Activated naive CD4-positive, alpha-beta T cell treated with anti-CD3 and anti-CD28 coated beads, Interleukin-2, amount 50 U/mL, for 72 hours (primary cell): ENCODE results near the gene PRIM2. TPM values are rescaled to one million over a fixed set of nuclear protein-coding genes. Genes with fewer than 3 reads are reported as not detected.
"Not testable (repeated sequence)": the region's sequence is repeated elsewhere in the genome, so short reads cannot be mapped to it uniquely, and the experiment has no call there.

ENCODE experiments used
- ATAC-seq, 2 donors: fragments of 150-1000 bp; cut with Tn5 transposase; 2 replicates each; pipeline ENCODE4 v1.10.0; 2021; ENCODE audit warnings: mild to moderate bottlenecking in 2 of 2, moderate library complexity in 2 of 2
- DNase-seq, 2 donors: peaks; one replicate each; pipeline ENCODE4 v3.0.0; 2021 to 2022; ENCODE audit warnings: low spot score in 2 of 2
- H3K27ac Mint-ChIP-seq, 2 donors: one replicate each; pipeline ENCODE4 v1.8.0; 2022; ENCODE audit warnings: mild to moderate bottlenecking in 2 of 2, mixed read lengths in 2 of 2
- H3K36me3 Mint-ChIP-seq, 2 donors: one replicate each; pipeline ENCODE4 v1.8.0; 2022; ENCODE audit warnings: mixed read lengths in 2 of 2
- H3K9me3 Mint-ChIP-seq, 2 donors: one replicate each; pipeline ENCODE4 v1.8.0; 2022; ENCODE audit warnings: mixed read lengths in 2 of 2
- total RNA-seq, 2 donors: library from RNA; stranded (reverse); gene quantifications; one replicate each; pipeline ENCODE4 v1.2.3, GENCODE V29; 2022

The PRIM2 gene
- total RNA-seq, 2 donors from 2014 or later, result 45.5 to 67.6 TPM

DNA sequence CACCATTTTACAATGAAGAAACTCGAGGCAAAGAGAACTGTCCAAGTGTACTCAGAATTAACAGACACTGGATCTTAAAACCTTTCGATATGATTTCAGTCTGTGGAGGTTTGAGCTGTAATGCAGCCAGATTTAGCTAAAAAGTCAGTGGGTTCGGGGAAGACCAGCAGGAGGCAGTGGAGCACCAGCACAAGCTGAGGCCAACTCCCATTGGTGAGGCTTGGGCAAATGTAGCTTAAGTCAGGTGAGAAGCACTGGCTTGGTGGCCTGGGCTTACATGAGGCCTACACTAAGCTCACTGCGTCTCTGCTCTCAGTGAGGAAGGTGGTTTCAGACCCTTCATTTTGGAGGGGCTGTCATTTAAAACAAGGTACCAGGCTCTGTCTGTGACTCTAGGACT is 234.5 kb downstream of the PRIM2 start:
- not testable (repeated sequence) for H3K9me3 Mint-ChIP-seq, H3K27ac Mint-ChIP-seq, ATAC-seq, DNase-seq, H3K36me3 Mint-ChIP-seq

DNA sequence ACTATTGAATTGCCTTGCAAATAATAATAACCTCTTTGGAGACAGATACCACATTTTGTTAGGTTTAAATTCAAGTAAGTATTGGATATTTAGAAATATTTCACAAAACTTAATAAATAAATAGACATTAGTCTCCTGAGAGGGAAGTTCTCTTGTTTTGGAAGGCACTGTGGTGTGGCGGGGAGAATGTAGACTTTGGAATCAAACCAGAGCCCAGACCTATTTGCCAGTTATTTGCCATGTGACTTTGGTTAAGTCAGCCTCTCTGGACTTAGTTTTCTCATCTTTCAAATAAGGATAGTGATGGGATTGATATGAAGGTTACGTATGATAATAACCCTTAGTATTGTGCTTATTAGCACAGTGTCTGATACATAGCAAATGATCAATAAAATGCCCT is 240.4 kb downstream of the PRIM2 start:
- not testable (repeated sequence) for ATAC-seq, H3K9me3 Mint-ChIP-seq, DNase-seq, H3K27ac Mint-ChIP-seq, H3K36me3 Mint-ChIP-seq

DNA sequence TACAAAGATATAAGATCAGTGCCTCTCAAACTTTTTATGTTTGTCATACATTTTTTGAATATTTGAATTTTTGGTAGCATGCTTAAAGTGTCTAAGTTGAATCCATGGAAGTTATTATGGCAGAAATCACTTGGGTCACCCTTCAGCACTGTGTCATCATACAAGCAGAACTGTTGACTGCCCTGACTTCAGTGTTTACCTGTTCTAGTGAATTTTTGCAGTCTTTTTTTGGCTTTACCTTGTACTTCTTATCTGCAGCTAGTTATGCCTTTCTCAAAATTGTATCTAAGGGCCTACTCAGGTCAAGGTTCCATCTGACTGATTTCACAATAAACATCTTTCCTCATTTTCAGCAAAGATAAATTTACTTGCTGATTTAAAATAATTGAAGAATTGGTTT is 241.7 kb downstream of the PRIM2 start:
- DNase-seq, H3K27ac Mint-ChIP-seq, H3K36me3 Mint-ChIP-seq, H3K9me3 Mint-ChIP-seq, ATAC-seq: not testable (repeated sequence)

DNA sequence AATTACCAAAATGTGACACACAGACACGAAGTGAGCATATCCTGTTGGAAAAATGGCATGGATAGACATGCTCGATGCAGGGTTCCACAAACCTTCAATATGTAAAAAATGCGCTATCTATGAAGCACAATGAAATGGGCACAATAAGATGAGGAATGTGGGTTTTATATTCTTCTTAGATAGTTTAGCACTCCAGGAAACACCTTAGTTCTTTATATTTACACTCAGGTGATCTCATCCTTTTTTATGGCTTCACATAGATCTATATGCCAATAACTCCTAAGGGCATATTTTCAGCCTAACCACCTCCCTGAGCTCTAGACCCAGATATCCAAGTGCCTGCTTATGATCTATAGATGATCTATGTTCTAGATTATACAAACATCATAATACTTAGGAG is 244.8 kb downstream of the PRIM2 start:
- not testable (repeated sequence) for H3K27ac Mint-ChIP-seq, DNase-seq, H3K36me3 Mint-ChIP-seq, ATAC-seq, H3K9me3 Mint-ChIP-seq

DNA sequence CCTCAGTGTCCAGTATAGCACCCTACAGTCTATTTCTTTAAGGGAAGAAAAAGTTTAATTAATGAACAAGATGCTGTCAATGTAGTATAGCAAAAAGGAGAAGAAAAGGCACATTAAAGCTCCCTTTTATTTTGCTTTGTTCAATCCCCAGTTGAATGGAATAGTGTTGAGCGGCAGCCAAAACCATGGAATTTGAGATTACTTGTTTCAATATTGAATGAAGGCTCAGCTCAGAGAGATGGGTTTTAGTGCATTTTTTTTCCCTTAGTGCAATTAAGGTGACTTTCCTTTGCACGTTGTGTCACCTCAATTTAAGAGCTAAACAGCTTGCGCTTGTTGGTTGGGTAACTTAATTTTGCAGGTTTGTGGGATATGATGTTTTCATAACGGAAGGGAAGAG is 254.7 kb downstream of the PRIM2 start:
- ATAC-seq, DNase-seq, H3K9me3 Mint-ChIP-seq: not testable (repeated sequence)

DNA sequence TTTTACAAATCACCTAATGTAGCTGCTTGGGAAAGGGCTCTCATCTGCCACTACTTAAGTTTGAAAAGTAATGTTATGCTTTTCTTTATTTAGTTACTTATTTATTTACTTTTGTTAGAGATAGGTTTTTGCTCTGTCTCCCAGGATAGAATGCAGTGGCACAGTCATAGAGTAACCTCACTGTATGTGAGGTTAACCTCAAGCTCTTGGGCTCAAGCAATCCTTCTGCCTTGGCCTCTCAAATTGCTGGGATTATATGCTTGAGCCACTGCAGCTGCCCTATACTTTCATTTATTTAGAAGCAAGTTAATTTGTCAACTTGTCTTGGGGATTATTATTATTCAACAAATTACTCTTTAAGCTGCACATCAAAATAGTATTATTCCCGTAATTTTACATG is 255.4 kb downstream of the PRIM2 start:
- H3K36me3 Mint-ChIP-seq, result not testable (repeated sequence)

More for the DNA sequence above, 254.7 kb downstream of the PRIM2 start:
- H3K36me3 Mint-ChIP-seq, H3K27ac Mint-ChIP-seq: not testable (repeated sequence)

DNA sequence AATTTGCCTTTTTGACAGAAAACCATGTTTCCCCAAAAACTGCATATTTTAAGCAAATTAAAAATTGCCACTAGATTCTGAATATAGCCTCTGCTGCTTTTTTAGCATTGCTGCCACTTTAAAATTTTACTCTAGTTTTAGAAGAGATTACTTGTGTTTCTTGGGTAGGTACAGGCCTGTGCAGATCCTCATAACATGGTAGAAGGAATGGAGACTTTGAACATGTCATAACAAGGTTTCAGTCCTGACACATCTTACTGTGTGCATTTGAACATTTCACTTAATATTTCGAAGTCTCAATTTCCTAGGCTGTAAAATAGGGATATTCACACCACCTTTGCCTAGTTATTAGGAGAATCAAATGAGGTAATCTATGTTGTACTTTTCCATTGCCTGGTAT is 259.6 kb downstream of the PRIM2 start:
- ATAC-seq, H3K9me3 Mint-ChIP-seq, H3K27ac Mint-ChIP-seq: not testable (repeated sequence)

More for the DNA sequence above, 255.4 kb downstream of the PRIM2 start:
- DNase-seq, ATAC-seq, H3K9me3 Mint-ChIP-seq, H3K27ac Mint-ChIP-seq: not testable (repeated sequence)

DNA sequence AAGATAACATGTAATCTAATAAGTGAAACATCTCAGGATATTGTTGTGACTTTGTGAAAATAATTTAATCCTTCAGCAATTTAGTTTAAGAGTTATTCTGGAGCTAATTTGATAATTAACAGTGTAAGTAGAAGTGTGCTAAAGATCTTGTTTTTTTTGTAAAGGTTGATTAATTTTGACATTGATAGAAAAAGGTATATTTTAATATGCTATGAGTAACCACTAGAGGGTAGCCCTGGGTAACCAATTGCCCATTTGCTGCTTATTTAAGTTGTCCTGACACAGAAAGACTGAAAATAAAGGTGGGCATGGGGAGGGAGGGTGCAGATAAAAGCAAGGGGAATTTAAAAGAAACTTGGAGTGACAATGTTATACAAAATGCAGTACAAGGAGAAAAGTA is 262.1 kb downstream of the PRIM2 start:
- not testable (repeated sequence) for ATAC-seq

More for the DNA sequence above, 259.6 kb downstream of the PRIM2 start:
- H3K36me3 Mint-ChIP-seq, DNase-seq: not testable (repeated sequence)

DNA sequence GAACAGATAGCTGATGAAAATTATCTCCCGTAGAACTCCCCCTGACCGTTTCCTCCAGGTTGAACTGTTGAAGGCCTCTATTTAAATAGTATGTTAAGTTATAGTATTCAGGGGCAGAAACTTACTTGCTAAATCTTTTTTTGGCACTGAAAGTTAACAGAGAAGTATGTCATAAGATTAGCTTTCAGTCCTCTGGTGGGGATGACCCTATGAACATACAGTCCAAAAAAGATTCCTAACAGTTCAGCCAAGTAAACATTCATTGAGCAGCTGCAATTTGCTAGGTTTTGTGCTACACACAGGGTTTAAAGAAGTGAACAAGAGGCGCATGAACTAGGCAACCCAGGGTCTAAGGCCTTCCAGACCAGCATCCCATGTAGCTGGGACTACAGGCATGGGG is 264.2 kb downstream of the PRIM2 start:
- not testable (repeated sequence) for H3K9me3 Mint-ChIP-seq, H3K36me3 Mint-ChIP-seq, DNase-seq, H3K27ac Mint-ChIP-seq, ATAC-seq

More for the DNA sequence above, 262.1 kb downstream of the PRIM2 start:
- not testable (repeated sequence) for H3K9me3 Mint-ChIP-seq, H3K36me3 Mint-ChIP-seq, H3K27ac Mint-ChIP-seq, DNase-seq

DNA sequence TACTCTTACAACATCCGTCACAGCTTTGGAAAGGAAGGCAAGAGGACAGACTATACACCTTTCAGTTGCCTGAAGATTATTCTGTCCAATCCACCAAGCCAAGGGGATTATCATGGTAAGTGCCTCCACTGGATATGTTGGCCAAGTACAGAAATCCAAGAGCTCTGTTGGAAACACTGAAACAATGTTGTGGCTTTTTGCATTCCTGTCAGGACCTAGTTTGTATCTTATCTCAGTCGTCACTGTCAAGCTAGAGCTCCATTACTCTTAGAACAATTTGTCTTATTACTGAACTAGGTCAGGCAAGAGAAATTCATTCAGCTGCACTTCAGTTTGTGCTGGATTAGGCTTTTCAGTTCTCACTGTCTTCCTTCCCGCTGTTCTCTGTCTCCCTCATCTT is 283.7 kb downstream of the PRIM2 start:
- not testable (repeated sequence) for H3K9me3 Mint-ChIP-seq, DNase-seq, H3K36me3 Mint-ChIP-seq, ATAC-seq, H3K27ac Mint-ChIP-seq

DNA sequence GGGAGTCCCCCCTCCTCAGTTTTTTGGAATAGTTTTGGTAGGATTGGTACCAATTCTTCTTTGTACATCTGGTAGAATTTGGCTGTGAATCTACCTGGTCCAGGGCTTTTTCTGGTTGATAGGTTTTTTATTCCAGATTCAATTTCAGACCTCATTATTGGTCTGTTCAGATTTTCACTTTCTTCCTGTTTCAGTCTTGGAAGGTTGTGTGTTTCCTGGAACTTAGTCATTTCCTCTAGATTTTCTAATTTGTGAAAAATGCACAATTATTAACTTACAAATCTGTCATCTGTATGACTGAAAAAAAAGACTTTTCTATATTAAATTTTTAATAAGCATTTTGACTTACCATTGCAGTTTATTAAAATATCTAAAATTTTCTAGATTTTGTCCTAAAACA is 287.9 kb downstream of the PRIM2 start:
- DNase-seq, ATAC-seq, H3K27ac Mint-ChIP-seq, H3K9me3 Mint-ChIP-seq: not testable (repeated sequence)
- peaks cover 7 to 11% of the 10 kb centered on the region in 2 donors for H3K36me3 Mint-ChIP-seq

DNA sequence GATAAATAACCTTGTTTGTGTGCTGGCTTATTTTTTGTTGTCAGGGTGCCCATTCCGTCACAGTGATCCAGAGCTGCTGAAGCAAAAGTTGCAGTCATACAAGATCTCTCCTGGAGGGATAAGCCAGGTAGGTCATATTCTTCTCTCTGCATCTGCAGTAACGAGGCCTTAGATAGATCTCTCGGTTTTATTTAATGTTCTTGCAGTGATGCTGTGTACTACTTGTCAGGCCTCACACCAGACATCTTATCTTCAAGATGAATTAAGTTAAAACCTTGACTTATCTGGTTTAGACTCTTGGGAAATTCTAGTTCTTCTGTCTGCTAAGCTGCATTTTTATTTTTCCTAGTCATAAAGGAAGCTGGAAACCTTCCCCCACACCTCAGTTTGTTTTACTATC is 288.9 kb downstream of the PRIM2 start:
- not testable (repeated sequence) for DNase-seq, H3K27ac Mint-ChIP-seq, ATAC-seq, H3K9me3 Mint-ChIP-seq
- H3K36me3 Mint-ChIP-seq, result peaks cover 7 to 11% of the 10 kb centered on the region in 2 donors

DNA sequence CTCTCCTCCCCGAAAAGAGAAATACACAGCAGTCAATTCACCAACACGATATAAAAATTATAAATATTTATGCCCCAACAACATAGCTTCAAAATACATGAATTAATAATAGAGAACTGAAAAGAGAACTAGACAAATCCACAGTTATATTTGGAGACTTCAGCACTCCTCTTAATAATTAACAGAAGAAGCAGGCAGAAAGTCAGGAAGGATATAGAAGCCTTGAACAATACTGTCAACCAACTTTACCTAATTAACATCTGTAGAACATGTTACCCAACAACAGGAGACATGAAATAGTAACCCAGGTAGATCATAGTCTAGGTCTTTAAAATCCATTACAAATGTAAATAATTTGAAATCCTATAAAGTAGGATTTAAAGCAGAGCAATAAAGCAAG is 293.2 kb downstream of the PRIM2 start:
- DNase-seq, H3K27ac Mint-ChIP-seq, H3K9me3 Mint-ChIP-seq, H3K36me3 Mint-ChIP-seq, ATAC-seq: not testable (repeated sequence)

DNA sequence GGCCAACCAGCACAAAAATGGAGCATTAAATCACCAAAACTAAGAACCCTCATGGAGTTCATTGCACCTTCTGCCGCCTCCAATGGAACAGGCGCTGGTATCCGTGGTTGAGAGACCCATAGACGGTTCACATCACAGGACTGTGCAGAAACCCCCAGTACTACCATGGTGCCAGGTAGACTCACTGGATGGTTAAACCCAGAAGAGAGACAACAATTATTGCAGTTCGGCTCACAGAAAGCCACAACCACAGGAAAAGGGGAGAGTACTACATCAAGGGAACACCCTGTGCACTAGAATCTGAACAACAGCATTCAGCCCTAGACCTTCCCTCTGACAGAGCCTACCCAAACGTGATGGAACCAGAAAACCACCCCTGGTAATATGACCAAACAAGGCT is 301.5 kb downstream of the PRIM2 start:
- ATAC-seq, DNase-seq, H3K9me3 Mint-ChIP-seq: not testable (repeated sequence)
- H3K27ac Mint-ChIP-seq, result peak overlapping the region; percentile 29 to 51
- H3K36me3 Mint-ChIP-seq, result peaks cover 7 to 10% of the 10 kb centered on the region in 2 donors

DNA sequence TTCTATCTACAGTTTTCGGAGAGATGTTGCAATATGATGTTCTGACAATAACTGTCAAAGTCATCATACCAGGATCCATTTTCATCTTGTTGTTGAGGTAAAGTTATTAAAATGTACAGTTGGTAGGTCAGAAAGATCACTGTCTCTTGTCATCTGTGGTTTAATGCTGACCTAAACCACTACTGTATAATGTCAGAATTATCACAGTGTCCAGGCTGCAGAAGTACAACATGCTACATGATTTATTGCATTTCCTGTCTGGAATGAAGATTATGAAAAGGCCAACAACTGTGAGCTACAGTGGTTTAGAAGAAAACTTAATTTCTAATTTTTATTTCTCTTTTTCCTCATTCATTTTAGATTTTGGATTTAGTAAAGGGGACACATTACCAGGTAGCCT is 314.3 kb downstream of the PRIM2 start:
- peaks cover 11 to 19% of the 10 kb centered on the region in 2 donors for H3K36me3 Mint-ChIP-seq
- H3K9me3 Mint-ChIP-seq, DNase-seq, ATAC-seq, H3K27ac Mint-ChIP-seq: not testable (repeated sequence)

DNA sequence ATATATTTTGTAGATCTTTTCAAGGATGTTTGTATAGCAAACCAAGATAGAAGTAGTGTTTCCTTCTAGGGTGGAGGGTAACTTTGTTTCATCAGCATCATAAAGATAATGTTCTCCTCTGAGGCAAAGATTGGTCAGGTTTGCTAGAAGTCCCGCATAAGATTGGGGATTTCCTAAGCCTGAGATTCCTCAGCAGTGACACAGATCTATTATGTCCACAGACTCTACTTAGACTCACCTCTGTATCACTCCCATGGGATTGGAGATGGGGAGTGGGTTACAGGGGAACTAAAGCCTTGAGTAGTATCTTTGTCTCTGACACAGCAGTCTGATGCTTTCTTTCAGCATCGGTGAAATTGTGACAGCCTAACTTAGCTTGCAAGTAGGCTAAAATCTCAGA is 341.1 kb downstream of the PRIM2 start:
- not testable (repeated sequence) for H3K27ac Mint-ChIP-seq, DNase-seq

DNA sequence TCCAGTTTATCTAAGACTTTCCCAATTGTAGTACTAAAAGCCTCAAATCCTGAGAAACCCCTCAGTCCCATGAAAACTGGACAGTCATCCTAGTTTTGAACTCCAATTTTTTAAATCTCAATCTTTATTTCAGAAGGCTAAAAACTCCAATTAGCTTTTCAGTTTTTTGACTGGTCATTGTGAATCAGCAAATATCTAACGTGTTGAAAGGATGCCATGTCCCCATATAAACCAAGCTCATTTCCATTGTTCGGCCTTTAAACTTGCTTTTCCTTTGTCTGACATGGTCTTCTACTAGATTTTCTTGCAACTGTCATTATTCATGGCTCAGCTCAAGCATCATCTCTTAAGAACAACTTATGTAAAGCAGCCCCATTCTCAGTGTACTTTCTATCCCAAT is 342.4 kb downstream of the PRIM2 start:
- H3K36me3 Mint-ChIP-seq, H3K27ac Mint-ChIP-seq, DNase-seq, ATAC-seq, H3K9me3 Mint-ChIP-seq: not testable (repeated sequence)

More for the DNA sequence above, 341.1 kb downstream of the PRIM2 start:
- not testable (repeated sequence) for H3K36me3 Mint-ChIP-seq, ATAC-seq, H3K9me3 Mint-ChIP-seq

DNA sequence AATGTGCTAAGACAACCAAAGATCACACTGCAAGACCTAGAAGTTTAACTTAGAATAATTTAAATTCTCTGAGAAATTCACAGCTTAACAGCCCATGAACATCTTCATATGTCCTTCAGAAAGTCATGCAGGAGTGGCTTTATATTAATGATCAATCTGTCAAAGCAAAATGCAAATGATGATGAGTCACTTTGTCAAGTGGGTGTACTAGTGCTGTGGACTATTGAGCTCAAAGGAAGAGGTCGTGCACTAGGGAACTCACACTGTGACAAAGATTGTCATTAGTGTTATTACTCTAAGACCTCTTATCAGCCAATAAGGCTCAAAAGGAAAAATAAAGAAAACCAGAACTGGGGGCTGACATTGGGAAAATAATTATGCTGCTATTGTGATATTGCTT is 343.5 kb downstream of the PRIM2 start:
- not testable (repeated sequence) for H3K36me3 Mint-ChIP-seq, H3K27ac Mint-ChIP-seq, ATAC-seq, DNase-seq, H3K9me3 Mint-ChIP-seq
